ENCODE results near the gene LRMDA.

DNA sequence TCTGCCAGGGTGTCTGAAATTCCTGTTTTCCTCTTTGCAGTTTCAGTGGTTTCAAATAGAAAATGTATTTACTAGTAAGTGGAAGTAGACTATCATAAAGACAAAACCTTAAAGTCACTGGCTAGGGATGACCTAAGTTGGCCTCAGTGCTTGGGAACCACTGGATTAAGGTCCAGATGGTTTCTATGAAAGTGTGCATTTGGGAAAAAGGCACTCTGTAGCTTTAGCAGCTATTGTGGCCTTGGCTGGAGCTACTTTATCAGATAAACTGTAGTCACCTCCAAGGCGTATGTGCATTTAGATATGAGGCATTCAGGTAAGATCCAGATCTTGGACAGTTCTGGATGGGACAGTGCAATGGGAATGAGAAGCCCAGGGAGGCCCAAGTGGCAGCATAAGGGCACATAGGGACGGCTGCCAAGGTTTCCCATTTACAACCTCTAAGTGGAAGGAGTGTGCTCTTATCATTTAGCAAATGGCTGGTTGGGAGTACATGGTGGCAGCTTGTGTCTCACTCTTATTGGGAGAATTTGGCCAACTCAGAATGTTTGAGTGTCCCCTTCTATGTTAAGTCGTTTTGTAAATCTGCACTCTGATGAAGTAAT lies 185.6 kb downstream of the LRMDA start:
- TF ChIP-seq, protein P1, sequence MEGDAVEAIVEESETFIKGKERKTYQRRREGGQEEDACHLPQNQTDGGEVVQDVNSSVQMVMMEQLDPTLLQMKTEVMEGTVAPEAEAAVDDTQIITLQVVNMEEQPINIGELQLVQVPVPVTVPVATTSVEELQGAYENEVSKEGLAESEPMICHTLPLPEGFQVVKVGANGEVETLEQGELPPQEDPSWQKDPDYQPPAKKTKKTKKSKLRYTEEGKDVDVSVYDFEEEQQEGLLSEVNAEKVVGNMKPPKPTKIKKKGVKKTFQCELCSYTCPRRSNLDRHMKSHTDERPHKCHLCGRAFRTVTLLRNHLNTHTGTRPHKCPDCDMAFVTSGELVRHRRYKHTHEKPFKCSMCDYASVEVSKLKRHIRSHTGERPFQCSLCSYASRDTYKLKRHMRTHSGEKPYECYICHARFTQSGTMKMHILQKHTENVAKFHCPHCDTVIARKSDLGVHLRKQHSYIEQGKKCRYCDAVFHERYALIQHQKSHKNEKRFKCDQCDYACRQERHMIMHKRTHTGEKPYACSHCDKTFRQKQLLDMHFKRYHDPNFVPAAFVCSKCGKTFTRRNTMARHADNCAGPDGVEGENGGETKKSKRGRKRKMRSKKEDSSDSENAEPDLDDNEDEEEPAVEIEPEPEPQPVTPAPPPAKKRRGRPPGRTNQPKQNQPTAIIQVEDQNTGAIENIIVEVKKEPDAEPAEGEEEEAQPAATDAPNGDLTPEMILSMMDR (IDR thresholded peaks at IDR 0.05; ENCODE audit: insufficient read depth, low read length, poor library complexity, severe bottlenecking) = no peak
- TF ChIP-seq EZH2phosphoT487 (conservative IDR thresholded peaks at IDR 0.05; ENCODE audit: low read length) = no peak

Measured in SU-DHL-6 (cell line).